Spleen (tissue), 11 donors: ENCODE results near the gene NRN1. TPM values are rescaled to one million over a fixed set of nuclear protein-coding genes. Genes with fewer than 3 reads are reported as not detected.
A peak's percentile ranks its signal among the peaks of the same experiment; 100 is the strongest.

ENCODE experiments used
- DNase-seq: peaks from one replicate; pipeline ENCODE4 v3.0.0-alpha.2; 2020
- H3K27ac ChIP-seq, 8 donors: fragments of 200-600 bp; sonication (generic) in 7 of 8; 1 replicate in 4 of 8; 2 replicates in 4 of 8; pipeline versions ENCODE4 v1.5.0 to v1.8.0; 2016 to 2021; ENCODE audit warnings: inconsistent platforms in 4 of 8, mild to moderate bottlenecking in 4 of 8, moderate library complexity in 1 of 8
- H3K27me3 ChIP-seq, 7 donors: fragments of 200-600 bp; sonication (generic) in 6 of 7; replicated peaks in 1 of 7; 1 replicate in 4 of 7; 2 replicates in 3 of 7; pipeline versions ENCODE4 v1.5.0 to v1.8.0; 2016 to 2021; ENCODE audit warnings: inconsistent platforms in 3 of 7, mild to moderate bottlenecking in 1 of 7
- H3K36me3 ChIP-seq, 6 donors: fragments of 200-600 bp; sonication (generic) in 5 of 6; 1 replicate in 4 of 6; 2 replicates in 2 of 6; pipeline versions ENCODE4 v1.5.0 to v1.8.0; 2016 to 2021; ENCODE audit warnings: inconsistent platforms in 2 of 6
- H3K4me1 ChIP-seq, 6 donors: fragments of 200-600 bp; sonication (generic) in 5 of 6; 1 replicate in 3 of 6; 2 replicates in 3 of 6; pipeline versions ENCODE4 v1.5.0 to v1.8.0; 2016 to 2021; ENCODE audit warnings: inconsistent platforms in 3 of 6
- H3K4me3 ChIP-seq, 8 donors: fragments of 200-600 bp; sonication (generic) in 7 of 8; 1 replicate in 4 of 8; 2 replicates in 4 of 8; pipeline versions ENCODE4 v1.5.0 to v1.8.0; 2016 to 2021; ENCODE audit warnings: inconsistent platforms in 4 of 8, mild to moderate bottlenecking in 4 of 8, moderate library complexity in 2 of 8
- H3K9me3 ChIP-seq, 8 donors: fragments of 200-600 bp; sonication (generic) in 7 of 8; 1 replicate in 4 of 8; 2 replicates in 4 of 8; pipeline versions ENCODE4 v1.5.0 to v1.8.0; 2016 to 2021; ENCODE audit warnings: inconsistent platforms in 4 of 8
- POLR2A ChIP-seq, 3 donors: fragments of 450-650 bp; IDR thresholded peaks; one replicate each; pipeline ENCODE4 v1.5.1; 2017; ENCODE audit warnings: antibody characterized with exemption in 3 of 3, mild to moderate bottlenecking in 1 of 3
- POLR2AphosphoS5 ChIP-seq, 3 donors: sonication (generic); formaldehyde crosslinking; IDR thresholded peaks; one replicate each; pipeline ENCODE4 v1.5.1; 2017; ENCODE audit warnings: antibody characterized with exemption in 3 of 3
- WGBS, 5 donors: extraction: QIAGEN DNeasy Blood & Tissue Kit in 3 of 5; methylation state at CpG; one replicate each; pipeline versions ENCODE4 v1.1.5 to v1.1.7; 2013 to 2018; 5-methylcytosine and 5-hydroxymethylcytosine counted together
- intact Hi-C: fragments of 100-400 bp; cut with DNase I; formaldehyde crosslinking; loops from one replicate; pipeline ENCODE4 v1.15.0; 2023; ENCODE audit warnings: low total_unique reads
- polyA plus RNA-seq, 3 donors: library from polyadenylated mRNA; stranded (reverse); fragments of 200-250 nt; gene quantifications; one replicate each; pipeline ENCODE4 v1.2.1, GENCODE V29; 2013
- total RNA-seq, 7 donors: library from RNA; depleted of rRNA in 3 of 7; stranded (reverse); fragments of >200 nt in 3 of 7; fragmentation: NEBNext Ultra II Directional in 4 of 7; extraction: Animal tissue kit (Norgen Biotek cat#: 25700) in 4 of 7; gene quantifications; one replicate each; pipeline versions ENCODE4 v1.1.0 to v1.2.1, GENCODE V29; 2016 to 2021
- TF ChIP-seq, protein P1 (sequence below), 11 experiments: fragments of 200-600 bp in 7 of 11; fragments of 450-650 bp in 4 of 11; sonication (generic) in 4 of 11; IDR thresholded peaks in 8 of 11; conservative IDR thresholded peaks in 3 of 11; 1 replicate in 7 of 11; 2 replicates in 4 of 11; pipeline versions ENCODE4 v1.4.0 to v1.8.0; 2016 to 2021; ENCODE audit warnings: antibody characterized with exemption in 11 of 11, inconsistent platforms in 4 of 11, mild to moderate bottlenecking in 1 of 11
- donor health status: healthy with polysubstance abuse.
- donor health status: DM: no; HTN: no; CAD: no; lungs with moderate emphysema.
- donor health status: DM: no; HTN: no; CAD: no.
- donor health status: Bipolar disorder and iron deficiency.
- donor health status: healthy.
- donor health status: DM: no; HTN: no; CAD: no.
- donor health status: DM: yes; HTN: yes; CAD: no.

Gene NRN1
- total and polyA plus RNA-seq, 10 donors, result 6.9 to 28.5 (median 18.3) TPM

DNA sequence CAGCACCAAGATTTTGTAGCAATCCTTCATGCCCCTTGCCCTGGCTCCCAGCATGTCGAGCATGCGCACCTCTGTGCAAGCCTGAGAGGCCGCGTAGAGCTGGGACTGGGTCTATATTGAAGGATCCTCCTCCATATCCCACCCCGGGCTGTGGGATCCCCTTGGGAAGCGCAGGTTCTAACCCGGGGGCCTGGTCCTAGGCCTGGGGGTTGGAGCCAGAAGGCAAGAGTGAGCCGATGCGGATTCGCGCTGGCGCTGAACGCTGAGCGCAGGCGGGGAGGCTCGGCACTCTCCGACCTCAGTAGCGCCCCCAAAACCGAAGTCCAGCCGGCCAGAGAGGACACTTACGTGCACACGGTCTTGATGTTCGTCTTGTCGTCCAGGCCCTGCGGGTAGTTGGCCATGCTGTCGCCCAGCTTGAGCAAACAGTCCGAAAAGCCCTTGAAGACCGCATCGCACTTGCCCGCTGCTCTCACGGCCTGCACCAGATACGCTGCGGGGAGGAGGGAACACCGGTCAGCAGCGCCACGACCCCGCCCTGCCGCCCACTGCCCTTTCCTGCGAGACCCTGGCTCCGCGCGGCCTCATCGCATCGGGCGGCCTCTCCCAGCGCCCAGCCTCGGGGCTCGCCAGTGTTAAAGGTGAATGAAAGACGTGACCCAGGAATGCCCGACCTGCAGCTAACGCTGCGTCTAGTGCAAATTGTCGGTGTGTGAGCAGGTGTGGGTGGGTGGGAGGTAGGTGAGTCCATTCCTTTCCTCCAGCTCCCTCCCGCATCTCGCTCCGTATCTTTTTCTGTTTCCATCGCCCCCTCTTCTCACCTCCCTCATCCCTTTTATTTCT lies 4.5 kb downstream of the NRN1 start:
- intact Hi-C loops, result no loop called here
- H3K4me3 ChIP-seq, result peak overlapping the region in 5 of 8 donors; percentile 42 to 70 (median 49)
- no peak for DNase-seq
- peak in 1 of 3 donors; percentile 6 for TF ChIP-seq POLR2AphosphoS5 (IDR thresholded peaks at IDR 0.05)
- TF ChIP-seq, protein P1, sequence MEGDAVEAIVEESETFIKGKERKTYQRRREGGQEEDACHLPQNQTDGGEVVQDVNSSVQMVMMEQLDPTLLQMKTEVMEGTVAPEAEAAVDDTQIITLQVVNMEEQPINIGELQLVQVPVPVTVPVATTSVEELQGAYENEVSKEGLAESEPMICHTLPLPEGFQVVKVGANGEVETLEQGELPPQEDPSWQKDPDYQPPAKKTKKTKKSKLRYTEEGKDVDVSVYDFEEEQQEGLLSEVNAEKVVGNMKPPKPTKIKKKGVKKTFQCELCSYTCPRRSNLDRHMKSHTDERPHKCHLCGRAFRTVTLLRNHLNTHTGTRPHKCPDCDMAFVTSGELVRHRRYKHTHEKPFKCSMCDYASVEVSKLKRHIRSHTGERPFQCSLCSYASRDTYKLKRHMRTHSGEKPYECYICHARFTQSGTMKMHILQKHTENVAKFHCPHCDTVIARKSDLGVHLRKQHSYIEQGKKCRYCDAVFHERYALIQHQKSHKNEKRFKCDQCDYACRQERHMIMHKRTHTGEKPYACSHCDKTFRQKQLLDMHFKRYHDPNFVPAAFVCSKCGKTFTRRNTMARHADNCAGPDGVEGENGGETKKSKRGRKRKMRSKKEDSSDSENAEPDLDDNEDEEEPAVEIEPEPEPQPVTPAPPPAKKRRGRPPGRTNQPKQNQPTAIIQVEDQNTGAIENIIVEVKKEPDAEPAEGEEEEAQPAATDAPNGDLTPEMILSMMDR (IDR thresholded peaks at IDR 0.05 in 8 of 11, conservative IDR thresholded peaks at IDR 0.05 in 3 of 11), result no peak
- no peak for TF ChIP-seq POLR2A (IDR thresholded peaks at IDR 0.05)
- H3K4me1 ChIP-seq, result peaks cover 30 to 94% (median 77%) of the 10 kb centered on the region in 6 donors
- peaks cover 0 to 59% (median 3%) of the 10 kb centered on the region in 8 donors for H3K9me3 ChIP-seq
- no peak overlapping the region for H3K27ac ChIP-seq
- H3K27me3 ChIP-seq, result peaks cover 25 to 100% (median 99%) of the 10 kb centered on the region in 7 donors
- WGBS, 5 donors, result 13 to 27% (median 21%) methylated on average over 47 to 57 of the region's 57 CpGs
- H3K36me3 ChIP-seq, result peaks cover 0 to 6% (median 0%) of the 10 kb centered on the region in 6 donors

GRCh38 chr6:6001443-6001842 lies 5.3 kb downstream of the NRN1 start:
- Histone ChIP-seq H3K4me3 (no peak overlapping the region), H3K4me1 (peaks cover 36 to 94% (median 77%) of the 10 kb centered on the region in 6 donors), H3K36me3 (peaks cover 0 to 6% (median 0%) of the 10 kb centered on the region in 6 donors), H3K27me3 (peaks cover 18 to 100% (median 99%) of the 10 kb centered on the region in 7 donors), H3K9me3 (peaks cover 0 to 59% (median 3%) of the 10 kb centered on the region in 8 donors), H3K27ac (no peak overlapping the region)
- intact Hi-C loops, result no loop called here
- DNase-seq, result no peak
- no peak for TF ChIP-seq POLR2A (IDR thresholded peaks at IDR 0.05)
- no peak for TF ChIP-seq POLR2AphosphoS5 (IDR thresholded peaks at IDR 0.05)
- TF ChIP-seq, protein P1 (IDR thresholded peaks at IDR 0.05 in 8 of 11, conservative IDR thresholded peaks at IDR 0.05 in 3 of 11), result no peak
- WGBS, 5 donors, result 33 to 50% (median 40%) methylated on average over 10 of the region's 10 CpGs

GRCh38 chr6:5999688-6000608 lies 6.8 kb downstream of the NRN1 start:
- Histone ChIP-seq H3K4me1 (peaks cover 42 to 97% (median 80%) of the 10 kb centered on the region in 6 donors), H3K4me3 (peak overlapping the region in 1 of 8 donors; percentile 50), H3K27ac (peak overlapping the region in 7 of 8 donors; percentile 37 to 62 (median 48)), H3K36me3 (peaks cover 0 to 6% (median 0%) of the 10 kb centered on the region in 6 donors), H3K27me3 (peaks cover 21 to 100% (median 99%) of the 10 kb centered on the region in 7 donors), H3K9me3 (peaks cover 0 to 53% (median 3%) of the 10 kb centered on the region in 8 donors)
- 17 to 24% (median 19%) methylated on average over 34 of the region's 34 CpGs for WGBS, 5 donors
- intact Hi-C loops, result no loop called here
- TF ChIP-seq, protein P1 (IDR thresholded peaks at IDR 0.05 in 8 of 11, conservative IDR thresholded peaks at IDR 0.05 in 3 of 11), result no peak
- TF ChIP-seq POLR2AphosphoS5 (IDR thresholded peaks at IDR 0.05) (peak in 1 of 3 donors; percentile 16), POLR2A (IDR thresholded peaks at IDR 0.05) (no peak)
- DNase-seq, result peak; percentile 79
